Effector CD4-positive, alpha-beta T cell (primary cell): Measurements from ENCODE around the gene MALSU1.

Source experiments
- DNase-seq: peaks from one replicate; pipeline ENCODE4 v3.0.0-alpha.2; 2020
- total RNA-seq: gene quantifications from one replicate; lab custom pipeline; 2026; lab: John Stamatoyannopoulos, UW

The MALSU1 gene
- 11.1 reads per million, percentile 34 among the genes with 10 or more reads in this experiment for total RNA-seq

DNA sequence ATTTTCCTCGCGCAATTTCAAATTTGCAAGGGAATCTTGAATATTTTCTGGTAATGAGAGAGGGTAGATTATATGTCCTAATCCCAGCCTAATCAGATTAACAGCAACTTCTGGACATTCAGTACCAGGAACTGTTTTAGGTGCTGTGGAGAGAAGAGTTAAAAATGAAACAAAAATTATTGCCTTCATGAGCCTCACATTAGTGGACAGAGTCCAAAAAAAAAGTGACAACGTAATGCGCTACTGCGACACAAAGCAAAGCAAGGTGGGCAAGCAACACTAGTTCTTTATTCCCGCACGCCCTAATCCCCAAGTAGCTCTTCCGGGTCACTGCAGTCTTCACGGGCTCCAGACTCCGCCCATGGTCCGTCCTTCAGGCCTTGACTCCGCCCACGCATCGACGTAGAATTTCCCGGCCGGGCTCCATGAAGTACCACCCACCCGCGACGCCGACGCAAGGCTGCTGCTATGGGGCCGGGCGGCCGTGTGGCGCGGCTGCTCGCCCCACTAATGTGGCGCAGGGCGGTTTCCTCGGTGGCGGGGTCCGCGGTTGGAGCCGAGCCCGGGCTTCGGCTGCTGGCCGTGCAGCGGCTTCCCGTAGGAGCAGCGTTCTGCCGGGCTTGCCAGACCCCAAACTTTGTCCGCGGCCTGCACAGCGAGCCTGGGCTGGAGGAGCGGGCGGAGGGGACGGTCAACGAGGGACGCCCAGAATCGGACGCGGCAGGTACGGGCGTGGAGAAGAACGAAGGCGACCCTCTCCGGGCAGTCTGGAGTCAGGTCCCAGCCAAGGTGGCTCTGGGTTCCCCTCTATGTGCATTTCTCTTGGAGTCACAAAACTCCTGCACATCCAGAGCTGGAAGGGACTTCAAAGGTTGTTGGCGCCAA lies at the start of gene MALSU1:
TSS of gene MALSU1 (plus strand) at position 455 of the 885 bp plus-strand sequence. CDS start at position 469, 14 bp downstream.
- peak; percentile 94 for DNase-seq

DNA sequence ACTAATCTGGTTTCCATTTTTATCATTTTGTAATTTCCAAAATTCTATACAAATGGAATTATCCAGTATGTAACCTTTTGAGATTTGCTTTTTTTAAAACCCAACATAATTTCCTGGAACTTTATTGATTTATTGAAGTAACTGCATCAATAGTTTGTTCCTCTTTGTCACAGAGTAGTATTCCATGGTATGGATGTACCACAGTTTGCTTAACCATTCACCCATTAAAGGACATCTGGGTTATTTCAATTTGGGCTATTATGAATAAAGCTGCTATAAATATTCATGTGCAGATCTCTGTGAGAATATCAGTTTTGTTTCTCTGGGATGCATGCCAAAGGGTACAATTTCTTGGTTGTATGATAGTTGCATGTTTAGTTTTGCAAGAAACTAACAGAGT lies 49.7 kb upstream of the MALSU1 start:
- no peak for DNase-seq

DNA sequence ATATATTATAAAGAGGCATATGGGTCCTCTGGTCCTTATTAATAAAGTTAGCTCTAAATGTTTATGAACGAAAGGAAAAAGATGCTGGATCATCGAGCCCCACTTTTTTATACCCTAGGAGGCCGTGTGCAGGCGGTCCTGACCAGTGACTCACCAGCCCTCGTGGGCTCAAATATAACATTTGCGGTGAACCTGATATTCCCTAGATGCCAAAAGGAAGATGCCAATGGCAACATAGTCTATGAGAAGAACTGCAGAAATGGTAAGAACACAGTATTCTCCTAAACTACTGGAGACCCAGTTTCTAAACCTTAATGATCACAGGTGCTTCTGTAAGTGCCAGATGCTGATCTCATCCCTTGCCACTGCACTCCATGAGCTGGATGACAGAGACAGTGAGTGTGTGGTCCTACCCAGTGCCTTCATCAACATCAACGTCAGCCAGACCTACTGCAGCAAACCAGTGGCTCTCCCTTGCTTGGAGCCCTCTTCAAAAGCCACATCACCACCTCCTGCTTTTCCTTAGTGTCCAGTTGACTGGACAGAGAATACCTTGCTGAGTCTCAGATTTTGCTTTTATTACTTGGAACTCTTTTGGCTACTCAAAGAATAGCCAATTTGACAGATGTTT lies 45.0 kb upstream of the MALSU1 start:
- no peak for DNase-seq

DNA sequence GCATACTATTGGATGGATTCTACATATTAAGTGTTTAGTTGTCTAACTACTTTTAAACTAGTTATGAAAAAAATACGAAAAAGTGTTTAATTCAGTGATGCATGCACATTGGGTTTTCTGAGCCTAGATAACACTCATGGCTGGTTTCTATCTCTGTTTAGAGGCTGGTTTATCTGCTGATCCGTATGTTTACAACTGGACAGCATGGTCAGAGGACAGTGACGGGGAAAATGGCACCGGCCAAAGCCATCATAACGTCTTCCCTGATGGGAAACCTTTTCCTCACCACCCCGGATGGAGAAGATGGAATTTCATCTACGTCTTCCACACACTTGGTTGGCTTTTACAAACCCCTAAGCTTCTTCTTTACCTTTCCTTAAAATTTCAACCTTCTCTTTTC lies 42.4 kb upstream of the MALSU1 start:
- no peak for DNase-seq

DNA sequence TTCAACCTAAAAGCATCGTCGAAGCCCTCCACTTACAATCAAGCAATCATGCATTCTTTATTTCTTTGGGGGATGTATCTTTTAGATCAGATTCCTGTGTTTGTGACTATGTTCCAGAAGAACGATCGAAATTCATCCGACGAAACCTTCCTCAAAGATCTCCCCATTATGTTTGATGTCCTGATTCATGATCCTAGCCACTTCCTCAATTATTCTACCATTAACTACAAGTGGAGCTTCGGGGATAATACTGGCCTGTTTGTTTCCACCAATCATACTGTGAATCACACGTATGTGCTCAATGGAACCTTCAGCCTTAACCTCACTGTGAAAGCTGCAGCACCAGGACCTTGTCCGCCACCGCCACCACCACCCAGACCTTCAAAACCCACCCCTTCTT lies 38.8 kb upstream of the MALSU1 start:
- DNase-seq, result no peak

DNA sequence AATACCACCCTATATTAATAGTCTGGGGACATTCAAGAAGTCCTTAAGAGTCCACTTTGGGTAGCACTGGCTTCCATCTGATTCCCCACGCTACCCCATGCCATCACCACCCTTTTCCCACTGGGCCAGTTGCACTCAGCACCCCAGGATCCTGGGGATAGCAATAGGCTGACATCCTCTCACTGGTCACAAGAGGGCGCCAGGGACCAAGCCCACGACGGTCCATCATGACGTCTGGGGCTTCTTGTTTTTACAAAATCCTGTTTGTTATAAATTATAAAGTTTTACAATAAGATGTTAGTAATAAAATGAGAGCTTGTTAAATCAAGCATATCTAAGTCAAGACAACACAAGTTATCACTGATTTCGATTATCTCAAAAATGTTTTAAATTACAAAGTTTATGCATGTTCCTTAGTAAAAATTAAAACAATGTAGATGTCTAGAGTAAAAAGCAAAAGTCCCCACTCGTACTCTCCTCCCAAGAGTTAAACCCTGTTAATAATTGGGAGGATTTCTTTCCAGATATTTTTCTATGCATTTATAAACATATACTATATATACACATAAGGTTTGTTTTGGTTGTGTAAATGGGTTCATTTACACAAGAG lies 37.2 kb upstream of the MALSU1 start:
- peak; percentile 37 for DNase-seq

DNA sequence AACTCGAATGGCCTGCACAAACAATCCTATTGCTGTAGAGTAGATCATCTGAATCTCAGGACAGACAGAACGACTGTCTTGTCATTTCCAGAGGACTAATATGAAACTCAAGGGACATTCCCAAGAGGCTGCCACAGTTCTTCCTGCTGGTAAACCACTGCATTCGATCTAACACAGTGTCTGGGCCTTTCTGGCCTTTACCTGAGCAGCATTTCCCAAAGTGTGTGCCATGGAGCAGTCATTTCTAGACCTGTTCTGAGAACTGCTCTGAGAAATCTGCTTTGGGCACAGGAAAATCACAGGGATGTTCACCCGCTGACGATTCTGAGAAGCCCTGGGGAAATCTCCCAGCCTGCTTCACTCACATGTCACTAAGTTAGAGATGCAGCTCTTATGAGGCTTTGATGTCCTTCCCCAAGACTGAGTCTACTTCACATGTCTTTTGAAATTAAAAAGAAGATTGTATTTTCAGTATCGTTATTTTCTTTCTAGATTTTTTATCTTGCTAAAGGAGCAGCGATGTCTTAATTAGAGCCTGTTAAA lies 34.2 kb upstream of the MALSU1 start:
- DNase-seq, result no peak

DNA sequence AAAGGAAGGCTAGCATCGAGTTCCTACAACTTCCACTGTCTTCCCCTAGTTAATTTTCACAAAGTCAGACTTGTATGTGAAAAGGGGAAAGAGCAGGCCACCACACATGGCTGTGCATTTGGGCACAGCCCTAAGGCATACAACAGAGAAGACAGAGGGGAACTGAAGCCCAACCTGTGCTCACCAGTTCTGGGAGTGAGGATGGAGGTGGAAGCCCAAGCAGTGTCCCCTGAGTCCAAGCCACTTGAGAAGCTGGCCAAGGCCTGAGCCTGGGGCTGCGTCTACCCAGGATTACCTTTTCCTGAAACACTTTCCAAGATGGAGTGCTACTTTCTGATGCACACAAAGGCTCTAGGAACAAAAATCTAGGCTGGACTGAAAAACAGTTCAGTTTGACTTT lies 32.2 kb upstream of the MALSU1 start:
- no peak for DNase-seq

DNA sequence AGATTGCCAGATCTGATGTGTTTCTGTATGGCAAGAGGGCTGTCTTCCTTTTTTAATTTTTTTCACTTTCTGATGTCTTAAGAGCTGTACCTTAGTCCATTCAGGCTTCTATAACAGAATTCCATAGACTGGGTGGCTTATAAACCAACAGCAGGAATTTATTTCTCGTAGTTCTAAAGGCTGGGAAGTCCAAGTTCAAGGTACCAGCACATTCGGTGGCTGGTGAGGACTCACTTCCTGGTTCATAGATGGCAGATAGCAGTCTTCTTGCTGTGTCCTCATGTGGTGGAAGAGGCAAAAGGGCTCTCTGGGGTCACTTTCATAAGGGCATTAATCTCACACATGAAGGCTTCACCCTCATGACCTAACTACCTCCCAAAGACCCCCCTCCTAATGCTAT lies 31.8 kb upstream of the MALSU1 start:
- DNase-seq, result no peak

DNA sequence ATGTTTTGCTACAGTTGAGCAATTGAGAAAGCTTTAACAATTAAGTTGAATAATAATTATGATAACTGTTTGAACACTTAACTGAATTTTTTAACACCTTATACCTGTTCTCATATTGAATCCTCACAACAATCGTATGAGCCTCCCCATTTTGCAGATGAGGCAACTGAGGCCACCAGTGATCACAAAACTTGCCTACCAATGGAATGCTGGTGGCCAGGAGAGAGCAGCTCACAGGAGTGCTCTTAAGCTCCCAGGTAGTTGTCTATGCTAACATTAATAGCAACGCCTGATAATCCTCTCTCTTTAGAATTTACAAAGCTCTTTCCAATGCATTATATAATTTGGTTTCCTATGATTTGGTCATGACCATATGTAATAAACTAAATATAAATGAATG lies 31.0 kb upstream of the MALSU1 start:
- DNase-seq, result no peak

DNA sequence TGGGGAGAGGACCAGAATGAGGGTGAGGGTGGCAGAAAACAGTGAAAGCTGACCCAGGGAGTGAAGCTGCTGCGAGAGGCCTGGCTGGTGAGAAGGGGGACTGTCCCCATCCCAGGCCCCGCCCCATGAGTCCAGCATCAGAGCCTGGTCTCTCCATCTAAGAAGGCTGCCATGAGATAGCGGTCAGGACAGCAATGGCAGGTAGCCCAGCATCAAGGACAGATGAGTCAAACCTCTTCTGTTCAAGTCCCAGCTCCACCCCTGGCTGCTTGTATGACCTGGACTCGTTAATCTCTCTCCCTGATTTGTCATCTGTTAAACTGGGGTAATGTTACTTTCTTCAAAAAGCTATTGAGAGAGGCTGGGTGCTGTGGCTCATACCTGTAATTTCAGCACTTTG lies 30.4 kb upstream of the MALSU1 start:
- no peak for DNase-seq

DNA sequence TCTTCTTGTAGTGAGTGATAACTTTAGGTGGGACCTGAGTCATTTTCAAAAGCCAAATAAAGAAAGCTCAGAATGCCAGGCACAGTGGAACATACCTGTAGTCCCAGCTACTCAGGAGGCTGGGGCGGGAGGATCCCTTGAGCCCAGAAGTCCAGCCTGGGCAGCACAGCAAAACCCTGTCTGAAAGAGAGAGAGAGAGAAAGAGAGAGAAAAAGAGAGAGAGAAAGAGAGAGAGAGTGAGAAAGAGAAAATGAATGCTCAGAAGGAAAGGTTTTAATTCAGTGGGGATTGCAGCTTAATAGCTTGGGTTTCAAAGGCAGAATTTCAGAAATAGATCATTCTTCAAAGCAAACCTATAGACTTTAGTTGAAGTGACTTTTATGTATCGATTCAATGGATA lies 26.9 kb upstream of the MALSU1 start:
- no peak for DNase-seq

DNA sequence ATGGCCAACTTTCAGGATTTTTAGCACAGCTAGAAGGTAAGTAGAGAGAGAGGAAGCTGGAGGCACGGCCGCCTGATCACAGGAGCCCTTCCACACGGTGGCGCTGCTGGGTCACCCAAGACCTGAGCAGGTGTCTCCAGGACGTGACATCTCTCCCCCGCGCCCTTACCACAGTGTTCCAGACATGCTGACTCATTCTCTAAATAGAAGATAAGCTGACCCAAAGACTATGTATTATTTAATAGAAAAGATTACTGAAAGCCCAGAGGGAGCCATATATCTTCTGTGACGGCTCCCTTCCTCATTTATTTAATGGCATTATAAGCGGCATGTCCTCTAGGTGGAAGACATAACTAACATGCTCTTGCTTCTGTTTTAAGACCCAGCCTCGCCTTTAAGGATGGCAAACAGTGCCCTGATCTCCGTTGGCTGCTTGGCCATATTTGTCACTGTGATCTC lies 26.0 kb upstream of the MALSU1 start:
- peak; percentile 88 for DNase-seq

DNA sequence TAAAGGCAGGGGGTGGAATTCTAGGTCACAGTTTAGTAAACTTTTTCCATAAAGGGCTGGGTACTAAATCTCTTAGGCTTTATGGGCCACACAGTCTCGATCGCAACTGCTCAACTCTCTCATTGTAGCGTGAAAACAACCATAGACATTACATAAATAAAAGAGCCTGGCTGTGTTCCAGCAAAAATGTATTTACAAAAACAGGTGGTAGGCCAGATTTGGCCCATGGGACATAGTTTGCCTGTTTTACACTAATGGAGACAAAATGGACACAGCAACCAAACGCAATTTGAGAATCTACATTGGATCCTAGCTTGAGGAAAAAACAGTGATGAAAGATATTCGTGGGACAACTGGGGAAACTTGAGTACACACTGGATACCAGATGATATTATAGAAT lies 23.2 kb upstream of the MALSU1 start:
- DNase-seq, result no peak

DNA sequence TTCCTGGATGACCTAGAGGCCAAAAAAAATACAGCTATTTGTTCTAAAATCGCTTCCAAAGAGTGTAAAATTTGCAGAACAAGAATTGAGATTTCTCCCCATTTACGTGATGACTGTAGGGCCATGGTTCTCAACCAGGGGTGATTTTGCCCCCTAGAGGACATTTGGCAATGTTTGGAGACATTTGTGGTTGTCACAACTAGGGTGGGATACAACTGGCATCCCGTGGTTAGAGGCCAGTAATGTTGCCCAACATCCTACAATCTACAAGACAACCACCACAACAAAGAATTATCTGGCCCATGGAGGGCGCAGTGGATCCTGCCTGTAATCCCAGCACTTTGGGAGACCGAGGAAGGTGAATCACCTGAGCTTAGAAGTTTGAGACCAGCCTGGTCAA lies 22.8 kb upstream of the MALSU1 start:
- DNase-seq, result no peak

DNA sequence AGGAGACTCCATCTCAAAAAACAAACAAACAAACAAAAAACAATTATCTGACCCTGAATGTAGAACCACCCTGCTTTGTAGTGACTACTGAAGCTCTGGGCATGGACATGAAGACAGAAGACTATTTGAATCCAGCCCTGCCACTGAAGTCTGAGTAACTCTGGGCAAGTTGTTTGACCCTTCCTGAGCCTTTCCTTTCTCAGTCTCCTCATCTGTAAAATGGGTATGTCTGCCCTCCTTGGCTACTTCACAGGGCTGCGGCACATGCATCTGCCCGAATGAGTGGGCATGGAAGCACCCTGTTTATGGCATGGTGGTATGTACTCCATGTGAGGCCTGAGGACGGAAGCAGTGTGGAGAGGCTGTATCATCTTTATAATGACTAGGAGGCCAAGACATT lies 22.2 kb upstream of the MALSU1 start:
- DNase-seq, result no peak

DNA sequence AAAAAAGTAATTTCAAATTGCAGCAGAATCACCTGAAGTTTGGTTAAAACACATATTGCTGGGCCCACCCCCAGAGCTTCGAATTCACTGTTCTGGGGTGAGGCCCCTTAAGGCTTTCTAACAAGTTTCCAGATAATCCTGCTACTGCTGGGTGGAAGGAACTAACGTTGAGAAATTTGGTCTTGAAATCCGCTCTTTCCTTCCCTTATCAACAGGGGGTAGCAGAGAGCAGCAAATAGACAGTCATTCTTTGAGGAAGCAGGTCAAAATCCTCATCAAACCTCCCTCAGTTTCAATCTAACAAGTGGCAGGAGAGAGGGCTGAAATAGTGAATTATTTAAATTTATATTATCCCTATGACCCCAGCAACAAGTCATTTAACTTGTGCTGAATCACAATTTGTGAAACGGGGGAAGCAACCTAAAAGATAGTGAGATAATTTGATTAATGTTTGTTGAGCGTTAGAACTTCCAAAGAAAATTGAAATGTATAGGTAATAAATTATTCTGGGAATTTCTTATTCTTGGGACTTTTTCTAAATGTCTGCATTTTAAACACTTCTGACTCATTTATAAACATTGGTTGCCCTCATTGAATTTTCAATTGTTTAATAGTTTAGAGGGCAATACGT lies 21.7 kb upstream of the MALSU1 start:
- DNase-seq, result peak; percentile 17

DNA sequence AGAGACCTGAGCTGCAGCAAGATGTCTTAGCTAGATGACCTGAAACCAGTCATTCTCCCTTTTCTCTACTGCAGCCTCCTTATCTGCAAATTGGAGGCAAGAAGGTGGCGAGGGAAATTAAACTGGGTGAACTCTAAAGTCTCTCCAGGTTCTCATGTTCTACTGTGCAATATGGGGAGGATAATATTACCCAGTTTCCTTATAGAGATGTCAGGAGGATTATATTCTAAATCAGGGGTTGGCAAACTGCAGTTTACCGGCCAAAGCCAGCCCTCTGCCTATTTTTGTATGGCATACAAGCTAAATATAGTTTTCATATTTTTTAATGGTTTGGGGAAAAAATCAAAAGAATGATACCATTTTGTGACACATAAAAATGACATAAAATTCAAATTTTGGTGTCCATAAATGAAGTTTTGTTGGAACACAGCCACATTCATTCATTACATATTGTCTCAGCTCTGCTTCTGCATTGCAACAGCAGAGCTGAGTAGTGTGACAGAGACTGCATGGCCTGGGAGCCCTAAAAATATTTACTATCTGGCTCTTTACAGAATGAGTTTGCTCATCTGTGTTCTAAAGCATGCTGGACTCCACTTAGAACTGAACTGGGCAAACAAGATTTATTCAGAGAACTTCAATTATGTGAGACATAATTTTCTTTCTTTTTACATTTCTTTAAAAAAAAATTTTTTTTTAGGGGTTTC lies 19.2 kb upstream of the MALSU1 start:
- no peak for DNase-seq

DNA sequence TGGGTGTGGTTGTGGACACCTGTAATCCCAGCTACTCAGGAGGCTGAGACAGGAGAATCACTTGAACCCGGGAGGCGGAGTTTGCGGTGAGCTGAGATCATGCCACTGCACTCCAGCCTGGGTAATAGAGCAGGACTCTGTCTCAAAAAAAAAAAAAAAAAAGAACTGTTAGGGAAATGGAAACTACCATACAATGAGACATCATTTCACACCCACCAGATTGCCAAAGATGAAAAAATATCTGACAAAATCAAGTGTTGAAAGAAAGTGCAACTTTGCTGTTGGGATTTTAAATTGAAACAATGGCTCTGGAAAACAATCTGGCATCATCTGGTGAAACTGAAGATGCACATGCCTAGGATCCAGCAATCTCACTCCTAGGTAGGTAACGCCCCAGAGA lies 16.1 kb upstream of the MALSU1 start:
- no peak for DNase-seq

DNA sequence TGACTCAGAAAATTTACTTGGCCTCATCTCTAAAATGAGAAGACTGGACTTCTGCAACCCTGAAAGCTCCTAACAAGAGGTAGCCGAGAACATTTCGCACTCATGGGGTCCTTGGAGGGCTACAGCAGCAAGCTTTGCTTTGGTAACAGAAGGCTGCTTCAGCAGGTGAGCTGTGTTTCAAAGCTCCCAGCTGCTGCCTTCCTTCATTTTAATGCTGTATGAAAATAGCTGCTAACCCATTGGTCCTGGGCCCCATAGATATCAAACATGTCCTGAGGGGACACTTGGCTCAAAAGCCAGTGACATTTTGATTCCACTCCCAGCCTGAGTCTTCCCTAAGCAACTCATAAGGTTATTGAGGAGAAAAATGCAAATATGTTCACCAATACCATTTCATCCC lies 14.3 kb upstream of the MALSU1 start:
- DNase-seq, result no peak

DNA sequence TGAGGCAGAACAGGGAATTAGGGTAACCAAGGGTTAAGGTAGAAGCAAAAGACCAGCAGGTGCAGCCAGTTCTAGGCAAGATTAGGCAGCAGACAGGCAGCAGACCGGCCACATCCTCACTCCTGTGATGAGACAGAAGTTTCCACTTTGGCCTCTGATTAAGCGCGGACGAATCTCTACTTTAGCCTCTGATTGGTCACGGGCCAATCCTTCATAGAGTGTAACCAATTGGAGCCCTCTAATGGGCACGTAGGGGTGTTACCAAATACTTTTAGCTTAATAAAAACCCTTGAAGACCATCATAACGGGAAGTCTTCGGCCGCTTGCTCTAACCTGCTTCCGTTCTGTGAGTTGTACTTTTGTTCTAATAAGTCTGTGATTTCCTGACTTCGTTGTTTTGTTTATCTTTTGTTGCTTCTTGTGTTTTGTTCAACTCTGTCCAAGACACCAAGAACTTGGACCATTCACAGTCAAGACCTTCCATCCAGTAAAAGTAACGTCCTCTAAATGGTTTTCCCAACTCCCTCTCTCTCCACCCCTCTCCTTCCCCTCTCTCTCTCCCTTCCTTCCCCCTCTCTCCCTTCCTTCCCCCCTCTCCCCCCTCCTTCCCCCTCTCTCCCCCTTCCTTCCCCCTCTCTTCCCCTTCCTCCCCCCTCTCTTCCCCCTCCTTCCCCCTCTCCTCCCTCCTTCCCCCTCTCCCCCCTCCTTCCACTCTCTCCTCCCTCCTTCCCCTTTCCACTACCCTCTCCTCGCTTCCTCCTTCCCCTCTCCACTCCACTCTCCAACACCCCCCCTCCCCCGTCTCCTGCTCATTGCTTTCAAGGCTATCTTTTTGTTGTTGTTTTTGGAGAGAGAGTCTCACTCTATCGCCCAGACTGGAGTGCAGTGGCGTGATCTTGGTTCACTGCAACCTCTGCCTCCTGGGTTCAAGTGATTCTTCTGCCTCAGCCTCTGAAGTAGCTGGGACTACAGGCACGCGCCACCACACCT lies 13.2 kb upstream of the MALSU1 start:
- DNase-seq, result no peak
